Measurements from ENCODE around the gene MPC1. TPM values are rescaled to one million over a fixed set of nuclear protein-coding genes. Genes with fewer than 3 reads are reported as not detected.
"Not testable (repeated sequence)": the region's sequence is repeated elsewhere in the genome, so short reads cannot be mapped to it uniquely, and the experiment has no call there.

Gene MPC1
- total RNA-seq, 1 donor: 33.8 TPM

DNA sequence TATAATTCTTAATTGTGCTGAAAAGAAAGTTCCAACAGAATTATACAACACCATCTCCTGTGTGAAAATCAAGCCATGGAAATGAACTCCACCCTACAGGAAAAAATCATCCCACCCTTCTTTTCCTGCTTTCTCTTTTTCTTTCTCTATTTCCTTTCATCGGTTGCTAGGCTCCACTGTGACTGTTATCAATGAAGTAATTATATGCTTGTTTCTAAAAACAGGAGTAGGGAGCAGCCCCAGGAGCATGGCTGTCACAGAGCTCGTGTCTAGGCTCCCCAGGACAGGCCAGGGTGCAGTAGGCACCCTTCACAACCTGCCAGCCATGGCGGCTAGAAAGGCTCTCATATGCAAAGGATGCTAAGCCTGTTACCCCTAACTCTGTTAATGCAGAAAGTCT is 13.0 kb downstream of the MPC1 start:
- TF ChIP-seq, protein P1, sequence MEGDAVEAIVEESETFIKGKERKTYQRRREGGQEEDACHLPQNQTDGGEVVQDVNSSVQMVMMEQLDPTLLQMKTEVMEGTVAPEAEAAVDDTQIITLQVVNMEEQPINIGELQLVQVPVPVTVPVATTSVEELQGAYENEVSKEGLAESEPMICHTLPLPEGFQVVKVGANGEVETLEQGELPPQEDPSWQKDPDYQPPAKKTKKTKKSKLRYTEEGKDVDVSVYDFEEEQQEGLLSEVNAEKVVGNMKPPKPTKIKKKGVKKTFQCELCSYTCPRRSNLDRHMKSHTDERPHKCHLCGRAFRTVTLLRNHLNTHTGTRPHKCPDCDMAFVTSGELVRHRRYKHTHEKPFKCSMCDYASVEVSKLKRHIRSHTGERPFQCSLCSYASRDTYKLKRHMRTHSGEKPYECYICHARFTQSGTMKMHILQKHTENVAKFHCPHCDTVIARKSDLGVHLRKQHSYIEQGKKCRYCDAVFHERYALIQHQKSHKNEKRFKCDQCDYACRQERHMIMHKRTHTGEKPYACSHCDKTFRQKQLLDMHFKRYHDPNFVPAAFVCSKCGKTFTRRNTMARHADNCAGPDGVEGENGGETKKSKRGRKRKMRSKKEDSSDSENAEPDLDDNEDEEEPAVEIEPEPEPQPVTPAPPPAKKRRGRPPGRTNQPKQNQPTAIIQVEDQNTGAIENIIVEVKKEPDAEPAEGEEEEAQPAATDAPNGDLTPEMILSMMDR (IDR thresholded peaks at IDR 0.05; ENCODE audit: insufficient read depth, low read length): no peak
- H3K4me3 ChIP-seq (ENCODE audit: low read depth, low read length): no peak overlapping the region
- DNase-seq (ENCODE audit: low read depth): no peak

DNA sequence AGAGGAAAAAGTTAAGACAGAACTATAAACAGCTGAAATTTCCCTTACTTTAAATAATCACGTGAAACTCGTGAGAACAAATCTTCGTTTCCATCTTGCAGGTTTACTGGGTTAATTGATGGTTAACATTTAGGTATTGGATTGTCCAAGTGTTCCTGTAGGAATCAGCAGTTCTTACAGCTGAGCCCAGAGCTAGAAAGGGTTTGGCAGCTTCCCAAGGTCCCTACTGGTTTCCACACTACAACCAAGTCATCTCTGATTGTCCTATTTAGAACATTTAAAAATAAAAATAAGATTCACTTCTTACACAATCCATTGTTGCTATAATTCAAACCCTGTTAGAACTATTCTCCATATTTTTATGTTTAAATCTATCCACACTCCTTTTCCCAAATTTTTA is 15.8 kb downstream of the MPC1 start:
- no peak overlapping the region for H3K4me3 ChIP-seq (ENCODE audit: low read depth, low read length)
- TF ChIP-seq, protein P1 (IDR thresholded peaks at IDR 0.05; ENCODE audit: insufficient read depth, low read length): no peak
- no peak for DNase-seq (ENCODE audit: low read depth)

DNA sequence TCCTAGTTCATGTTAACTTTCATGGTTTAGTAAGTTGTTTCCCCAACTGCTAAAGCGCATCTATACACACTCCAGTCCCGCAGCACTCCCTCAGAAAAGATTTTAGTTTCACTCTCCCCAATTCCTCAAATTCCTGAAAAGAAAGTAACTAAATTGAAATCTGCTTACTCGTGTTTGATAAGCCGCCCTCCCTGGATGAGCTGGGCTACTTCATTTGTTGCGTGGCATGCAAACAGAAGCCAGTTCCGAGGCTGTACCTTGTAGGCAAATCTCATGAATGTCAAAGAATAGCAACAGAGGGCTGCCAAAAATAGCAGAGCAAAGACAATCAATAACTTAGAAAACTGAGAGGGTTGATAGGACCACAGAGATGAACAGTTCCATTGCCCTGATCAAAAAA is 16.9 kb downstream of the MPC1 start:
- TF ChIP-seq, protein P1 (IDR thresholded peaks at IDR 0.05; ENCODE audit: insufficient read depth, low read length): no peak
- peak; percentile 31 for DNase-seq (ENCODE audit: low read depth)
- H3K4me3 ChIP-seq (ENCODE audit: low read depth, low read length): no peak overlapping the region

DNA sequence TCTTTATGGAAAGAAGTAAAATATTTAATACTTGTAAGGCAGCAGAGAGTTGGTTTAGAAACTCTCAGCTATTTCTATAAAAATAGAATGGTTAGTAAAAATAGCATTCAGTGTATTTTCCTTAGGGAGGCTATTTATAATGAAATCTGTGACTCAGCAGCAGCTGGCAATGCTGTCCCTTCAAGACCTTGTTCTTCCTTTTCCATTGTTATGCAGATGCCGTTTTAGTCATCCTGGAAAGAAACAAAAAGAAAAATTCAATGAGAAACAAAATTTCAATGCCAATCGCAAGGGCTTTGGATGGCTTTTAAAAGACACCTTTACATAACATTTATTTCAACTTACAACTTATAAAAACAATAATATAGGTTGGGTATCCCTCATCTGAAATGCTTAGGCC is 17.5 kb downstream of the MPC1 start:
- peak; percentile 84 for DNase-seq (ENCODE audit: low read depth)
- H3K4me3 ChIP-seq (ENCODE audit: low read depth, low read length): no peak overlapping the region

DNA sequence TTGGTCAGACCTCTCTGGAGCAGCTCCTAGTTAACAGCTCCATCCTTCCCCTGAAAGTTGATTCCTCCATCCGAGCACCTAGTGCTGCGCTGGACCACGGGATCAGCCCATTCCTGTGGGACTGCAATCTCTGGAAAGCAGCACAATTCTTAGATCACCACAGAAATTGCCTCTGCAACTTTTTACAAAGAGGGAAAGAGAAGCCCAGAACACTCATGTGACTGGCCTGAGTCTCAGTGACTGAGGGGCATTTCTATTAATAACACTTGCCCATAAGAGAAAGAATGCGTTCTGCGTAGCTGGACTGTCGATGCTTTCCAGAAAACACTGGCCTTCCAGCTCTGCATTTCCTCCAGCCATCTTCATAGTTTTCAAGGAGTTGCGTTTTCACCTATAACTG is 18.3 kb downstream of the MPC1 start:
- peak; percentile 16 for DNase-seq (ENCODE audit: low read depth)
- TF ChIP-seq, protein P1 (IDR thresholded peaks at IDR 0.05; ENCODE audit: insufficient read depth, low read length): no peak
- no peak overlapping the region for H3K4me3 ChIP-seq (ENCODE audit: low read depth, low read length)

More for the DNA sequence above, 17.5 kb downstream of the MPC1 start:
- TF ChIP-seq, protein P1 (IDR thresholded peaks at IDR 0.05; ENCODE audit: insufficient read depth, low read length): no peak

DNA sequence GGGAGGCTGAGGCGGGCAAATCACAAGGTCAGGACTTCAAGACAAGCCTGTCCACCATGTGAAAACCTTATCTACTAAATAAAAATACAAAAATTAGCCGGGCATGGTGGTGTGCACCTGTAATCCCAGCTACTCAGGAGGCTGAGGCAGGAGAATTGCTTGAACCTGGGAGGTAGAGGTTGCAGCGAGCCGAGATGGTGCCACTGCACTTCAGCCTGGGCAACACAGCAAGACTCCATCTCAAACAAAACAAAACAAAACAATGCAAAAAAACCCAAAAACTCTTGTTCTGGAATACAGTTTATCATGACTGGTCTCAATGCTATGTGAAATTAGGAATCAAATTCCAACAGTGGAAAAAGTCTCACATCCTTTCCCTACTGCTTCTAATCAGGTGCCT is 20.3 kb downstream of the MPC1 start:
- not testable (repeated sequence) for H3K4me3 ChIP-seq (ENCODE audit: low read depth, low read length); DNase-seq (ENCODE audit: low read depth)

DNA sequence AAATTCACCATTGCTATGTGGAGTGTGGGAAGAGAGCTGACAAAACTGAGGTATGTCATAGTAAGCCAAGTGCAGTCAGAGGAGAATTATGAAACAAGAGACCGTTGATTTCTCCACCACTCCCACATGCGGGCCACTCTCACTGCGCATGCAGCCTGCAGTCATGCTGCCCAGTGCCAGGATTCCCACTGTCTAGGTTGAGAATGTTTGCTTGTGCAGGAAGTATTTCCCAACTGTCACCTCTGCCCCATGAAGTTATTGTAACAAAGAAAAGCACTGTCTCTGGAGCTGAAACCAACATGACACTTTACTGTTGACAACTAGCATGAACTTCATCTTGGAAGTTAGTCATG is 21.7 kb downstream of the MPC1 start:
- TF ChIP-seq, protein P1 (IDR thresholded peaks at IDR 0.05; ENCODE audit: insufficient read depth, low read length): no peak
- peak; percentile 28 for DNase-seq (ENCODE audit: low read depth)
- no peak overlapping the region for H3K4me3 ChIP-seq (ENCODE audit: low read depth, low read length)
